Activated T-cell treated with anti-CD3 and anti-CD28 coated beads for 48 hours (primary cell): ENCODE results near the gene ASIP.
A peak's percentile ranks its signal among the peaks of the same experiment; 100 is the strongest.

Source experiments
- DNase-seq: peaks from one replicate; pipeline ENCODE4 v3.0.0-alpha.2; 2020; ENCODE audit warnings: low read depth

ASIP gene

GRCh38 chr20:34311118-34312023, 70.1 kb downstream of the ASIP start:
- DNase-seq, result no peak

- no peak for DNase-seq
Measured at GRCh38 chr20:34312024-34312460, 70.8 kb downstream of the ASIP start.

GRCh38 chr20:34312544-34313217, 71.5 kb downstream of the ASIP start:
- DNase-seq, result peak; percentile 82

- no peak for DNase-seq
Measured at GRCh38 chr20:34315236-34315635, 74.0 kb downstream of the ASIP start.

GRCh38 chr20:34316196-34316814, 75.1 kb downstream of the ASIP start:
- DNase-seq, result no peak
